Smooth muscle cell (in vitro differentiated cells): ENCODE results near the gene CCBE1. TPM values are rescaled to one million over a fixed set of nuclear protein-coding genes. Genes with fewer than 3 reads are reported as not detected.

ENCODE experiments used
- DNase-seq: peaks from one replicate; lab custom pipeline; 2025; ENCODE audit not compliant: unreplicated experiment; lab: John Stamatoyannopoulos, UW
- H2AFZ ChIP-seq: fragments of 200-600 bp; sonication (generic); 2 replicates; pipeline ENCODE4 v1.6.0; 2016; ENCODE audit warnings: antibody characterized with exemption, low read depth, mild to moderate bottlenecking
- H3F3A ChIP-seq: fragments of 200-600 bp; sonication (generic); 2 replicates; pipeline ENCODE4 v1.6.0; 2017; ENCODE audit warnings: antibody characterized with exemption, low read depth
- H3K27ac ChIP-seq: fragments of 200-600 bp; sonication (generic); 2 replicates; pipeline ENCODE4 v1.5.1; 2016; ENCODE audit warnings: low read depth, mild to moderate bottlenecking
- H3K27me3 ChIP-seq: fragments of 200-600 bp; sonication (generic); 2 replicates; pipeline ENCODE4 v1.6.1; 2016; ENCODE audit warnings: low read depth, mild to moderate bottlenecking
- H3K36me3 ChIP-seq: fragments of 200-600 bp; sonication (generic); 2 replicates; pipeline ENCODE4 v1.5.1; 2016; ENCODE audit warnings: low read depth
- H3K4me1 ChIP-seq: fragments of 200-600 bp; sonication (generic); 2 replicates; pipeline ENCODE4 v1.5.1; 2016; ENCODE audit warnings: low read depth
- H3K4me2 ChIP-seq: fragments of 200-600 bp; sonication (generic); 2 replicates; pipeline ENCODE4 v1.6.0; 2016; ENCODE audit warnings: mild to moderate bottlenecking
- H3K4me3 ChIP-seq: fragments of 200-600 bp; sonication (generic); 2 replicates; pipeline ENCODE4 v1.5.1; 2016; ENCODE audit warnings: mild to moderate bottlenecking
- H3K79me2 ChIP-seq: fragments of 200-600 bp; sonication (generic); 2 replicates; pipeline ENCODE4 v1.6.0; 2016; ENCODE audit warnings: low read depth, mild to moderate bottlenecking
- H3K9ac ChIP-seq: fragments of 200-600 bp; sonication (generic); 2 replicates; pipeline ENCODE4 v1.6.0; 2016; ENCODE audit warnings: low read depth
- H3K9me3 ChIP-seq: fragments of 200-600 bp; sonication (generic); replicated peaks from 2 replicates; pipeline ENCODE4 v1.5.1; 2016; ENCODE audit warnings: low read depth
- H4K20me1 ChIP-seq: fragments of 200-600 bp; sonication (generic); 2 replicates; pipeline ENCODE4 v1.6.0; 2016; ENCODE audit warnings: low read depth
- WGBS: methylation state at CpG from one replicate; pipeline ENCODE4 v1.1.7; 2016; ENCODE audit warnings: low lambda C conversion rate; 5-methylcytosine and 5-hydroxymethylcytosine counted together
- polyA plus RNA-seq: library from polyadenylated mRNA; unstranded; fragments of >200 nt; fragmentation: Nextera tagmentation; extraction: Ambion mirVana; gene quantifications from 2 replicates; pipeline ENCODE4 v1.2.1, GENCODE V29; 2016
- total RNA-seq: library from RNA; depleted of rRNA; stranded (reverse); fragments of >200 nt; gene quantifications from 2 replicates; pipeline ENCODE4 v1.2.3, GENCODE V29; 2014
- TF ChIP-seq, protein P1 (sequence below): fragments of 200-600 bp; sonication (generic); IDR thresholded peaks from 2 replicates; pipeline ENCODE4 v1.5.1; 2017; ENCODE audit warnings: borderline replicate concordance, mild to moderate bottlenecking, antibody characterized with exemption; ENCODE audit not compliant: insufficient read depth, poor library complexity, severe bottlenecking

The CCBE1 gene
- total and polyA plus RNA-seq, 2 experiments from 2014 or later, result 3.1 TPM; not detected in 1

DNA sequence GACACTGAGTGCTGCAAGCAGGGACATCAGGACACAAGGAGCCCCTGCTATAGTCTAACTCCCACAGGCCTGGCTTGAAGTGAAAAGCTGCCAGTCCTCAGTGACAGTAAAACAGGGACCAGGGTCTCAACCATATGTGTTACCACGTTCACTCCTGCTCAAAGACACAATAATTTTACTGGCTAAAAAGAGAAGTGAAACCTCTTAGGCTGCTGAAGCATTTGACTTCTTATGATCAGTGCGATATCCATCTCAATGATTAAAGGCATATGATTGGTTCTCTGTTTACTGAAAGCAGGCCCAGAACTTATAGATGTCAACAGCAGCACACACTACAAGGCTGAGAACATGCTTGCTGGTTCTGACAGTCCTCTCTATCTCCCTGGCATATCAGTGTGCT is 208.3 kb downstream of the CCBE1 start:
- Histone ChIP-seq H3K27ac (no peak overlapping the region), H3K4me3 (no peak overlapping the region), H2AFZ (no peak overlapping the region), H3K36me3 (no peaks in the 10 kb centered on the region), H3K9ac (no peak overlapping the region), H3K4me1 (no peaks in the 10 kb centered on the region), H3F3A (no peaks in the 10 kb centered on the region), H3K79me2 (no peaks in the 10 kb centered on the region), H4K20me1 (no peaks in the 10 kb centered on the region), H3K4me2 (no peak overlapping the region), H3K27me3 (peaks cover 27% of the 10 kb centered on the region), H3K9me3 (no peaks in the 10 kb centered on the region)
- DNase-seq, result no peak
- TF ChIP-seq, protein P1, sequence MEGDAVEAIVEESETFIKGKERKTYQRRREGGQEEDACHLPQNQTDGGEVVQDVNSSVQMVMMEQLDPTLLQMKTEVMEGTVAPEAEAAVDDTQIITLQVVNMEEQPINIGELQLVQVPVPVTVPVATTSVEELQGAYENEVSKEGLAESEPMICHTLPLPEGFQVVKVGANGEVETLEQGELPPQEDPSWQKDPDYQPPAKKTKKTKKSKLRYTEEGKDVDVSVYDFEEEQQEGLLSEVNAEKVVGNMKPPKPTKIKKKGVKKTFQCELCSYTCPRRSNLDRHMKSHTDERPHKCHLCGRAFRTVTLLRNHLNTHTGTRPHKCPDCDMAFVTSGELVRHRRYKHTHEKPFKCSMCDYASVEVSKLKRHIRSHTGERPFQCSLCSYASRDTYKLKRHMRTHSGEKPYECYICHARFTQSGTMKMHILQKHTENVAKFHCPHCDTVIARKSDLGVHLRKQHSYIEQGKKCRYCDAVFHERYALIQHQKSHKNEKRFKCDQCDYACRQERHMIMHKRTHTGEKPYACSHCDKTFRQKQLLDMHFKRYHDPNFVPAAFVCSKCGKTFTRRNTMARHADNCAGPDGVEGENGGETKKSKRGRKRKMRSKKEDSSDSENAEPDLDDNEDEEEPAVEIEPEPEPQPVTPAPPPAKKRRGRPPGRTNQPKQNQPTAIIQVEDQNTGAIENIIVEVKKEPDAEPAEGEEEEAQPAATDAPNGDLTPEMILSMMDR, result no peak
- 94% methylated on average over 2 of the region's 2 CpGs for WGBS

DNA sequence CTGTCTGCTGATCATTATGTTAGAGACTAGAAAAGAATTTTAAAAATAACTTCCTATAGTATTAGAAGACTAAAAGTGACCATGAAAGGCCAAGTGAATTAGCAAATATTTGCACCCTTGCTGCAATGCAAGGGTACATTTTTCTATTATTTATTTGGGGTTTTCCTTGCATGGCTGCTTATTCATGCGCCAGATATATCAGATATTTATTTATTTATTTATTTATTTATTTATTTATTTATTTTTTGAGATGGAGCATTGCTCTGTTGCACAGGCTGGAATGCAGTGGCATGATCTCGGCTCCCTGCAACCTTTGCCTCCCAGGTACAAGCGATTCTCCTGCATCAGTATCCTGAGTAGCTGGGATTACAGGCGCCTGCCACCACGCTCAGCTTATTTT is 211.8 kb downstream of the CCBE1 start:
- Histone ChIP-seq H3F3A (no peaks in the 10 kb centered on the region), H3K36me3 (no peaks in the 10 kb centered on the region), H3K4me3 (no peak overlapping the region), H3K9me3 (no peaks in the 10 kb centered on the region), H3K27ac (no peak overlapping the region), H4K20me1 (no peaks in the 10 kb centered on the region), H3K9ac (no peak overlapping the region), H3K79me2 (no peaks in the 10 kb centered on the region), H3K4me1 (no peaks in the 10 kb centered on the region), H3K27me3 (peaks cover 61% of the 10 kb centered on the region), H2AFZ (no peak overlapping the region), H3K4me2 (no peak overlapping the region)
- WGBS, result 88% methylated on average over 5 of the region's 5 CpGs
- TF ChIP-seq, protein P1, result no peak
- no peak for DNase-seq

DNA sequence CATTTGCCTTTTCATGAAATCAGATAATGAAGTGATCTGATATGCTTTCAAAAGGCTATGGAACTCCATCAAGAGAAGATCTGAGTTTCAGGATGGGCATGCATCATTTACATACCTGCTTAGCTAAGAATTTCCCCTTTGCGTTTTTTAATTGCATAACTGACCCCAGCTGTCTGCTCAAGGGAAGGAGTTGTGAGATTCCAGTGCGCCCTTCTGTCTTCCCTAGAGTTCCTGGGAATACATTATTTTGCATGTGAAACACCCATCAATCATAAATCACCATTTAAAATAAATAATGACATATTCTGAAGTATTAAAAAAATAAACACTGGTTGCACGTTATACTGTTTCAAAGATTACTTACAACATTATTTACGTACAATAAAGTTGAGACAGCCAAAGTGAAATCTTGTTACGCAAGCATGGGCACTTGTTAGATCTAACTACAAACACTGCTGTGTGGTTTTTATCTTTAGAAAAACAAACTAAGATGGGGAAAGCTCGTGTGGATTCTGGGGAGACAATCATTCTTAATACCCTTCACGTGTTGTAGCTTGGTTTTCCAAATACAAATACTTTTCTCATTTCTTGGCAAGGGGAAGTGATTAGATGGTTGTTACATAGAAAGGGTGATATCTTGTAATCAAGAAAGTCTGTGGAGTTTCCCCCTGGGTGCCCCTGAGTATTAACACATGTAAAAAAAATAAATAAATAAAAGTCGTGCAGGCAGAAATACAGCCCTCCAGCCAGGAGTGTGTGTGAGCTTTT is 212.5 kb downstream of the CCBE1 start:
- DNase-seq, result no peak
- Histone ChIP-seq H3K4me3 (no peak overlapping the region), H3K79me2 (no peaks in the 10 kb centered on the region), H3K9ac (no peak overlapping the region), H3F3A (no peaks in the 10 kb centered on the region), H3K4me1 (no peaks in the 10 kb centered on the region), H3K9me3 (no peaks in the 10 kb centered on the region), H3K36me3 (no peaks in the 10 kb centered on the region), H3K27me3 (peaks cover 67% of the 10 kb centered on the region), H3K27ac (no peak overlapping the region), H2AFZ (no peak overlapping the region), H3K4me2 (peak overlapping the region; percentile 58), H4K20me1 (no peaks in the 10 kb centered on the region)
- 40% methylated on average over 8 of the region's 8 CpGs for WGBS
- TF ChIP-seq, protein P1, result no peak

DNA sequence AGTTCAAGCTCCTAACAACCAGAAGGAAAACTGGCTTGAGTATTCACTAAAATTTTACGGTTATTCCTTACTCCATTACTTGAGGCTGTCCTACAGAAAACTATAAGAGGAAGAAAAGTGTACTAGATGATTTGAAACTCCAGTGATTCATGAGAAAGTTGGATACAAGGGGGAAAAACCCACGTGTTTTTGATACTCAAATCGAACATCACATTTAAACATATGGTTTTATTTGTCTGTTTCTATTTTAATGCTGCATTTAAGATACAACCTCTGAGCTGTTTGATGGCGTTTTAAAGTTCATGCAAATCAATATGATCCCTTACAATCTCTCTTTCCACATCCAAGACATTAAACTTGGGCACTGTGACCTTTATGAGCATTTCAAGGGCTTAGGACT is 213.1 kb downstream of the CCBE1 start:
- Histone ChIP-seq H2AFZ (no peak overlapping the region), H3K27me3 (peaks cover 71% of the 10 kb centered on the region), H3K4me2 (no peak overlapping the region), H3K4me1 (no peaks in the 10 kb centered on the region), H3K9ac (no peak overlapping the region), H3K4me3 (no peak overlapping the region), H3K36me3 (no peaks in the 10 kb centered on the region), H3K79me2 (no peaks in the 10 kb centered on the region), H3K27ac (no peak overlapping the region), H3K9me3 (no peaks in the 10 kb centered on the region), H4K20me1 (no peaks in the 10 kb centered on the region), H3F3A (no peaks in the 10 kb centered on the region)
- TF ChIP-seq, protein P1, result no peak
- WGBS, result 76% methylated on average over 4 of the region's 4 CpGs
- no peak for DNase-seq
